DND-41 (cell line): Measurements from ENCODE around the gene CYB5A.

Experiments used
- ATAC-seq: fragments of 200-7000 bp; cut with Tn5 transposase; 3 replicates; pipeline ENCODE4 v1.9.1; 2021; ENCODE audit warnings: low read depth; ENCODE audit not compliant: insufficient read depth
- DNase-seq: peaks from one replicate; pipeline ENCODE4 v3.0.0-alpha.2; 2020
- H2AFZ ChIP-seq: 2 replicates; pipeline ENCODE4 v1.6.0; 2012; ENCODE audit warnings: low read depth, low read length
- H3K27ac ChIP-seq: 2 replicates; pipeline ENCODE4 v1.5.1; 2012; ENCODE audit warnings: low read length, inconsistent platforms
- H3K27me3 ChIP-seq: fragments of 200-600 bp; sonication (generic); 2 replicates; pipeline ENCODE4 v1.6.0; 2012; ENCODE audit warnings: low read length, mild to moderate bottlenecking, inconsistent platforms; ENCODE audit not compliant: insufficient read depth, poor library complexity
- H3K36me3 ChIP-seq: 2 replicates; pipeline ENCODE4 v1.5.1; 2012; ENCODE audit warnings: low read length, inconsistent platforms; ENCODE audit not compliant: insufficient read depth
- H3K4me1 ChIP-seq: 2 replicates; pipeline ENCODE4 v1.5.1; 2012; ENCODE audit warnings: mild to moderate bottlenecking, low read length; ENCODE audit not compliant: insufficient read depth
- H3K4me2 ChIP-seq: 2 replicates; pipeline ENCODE4 v1.6.0; 2012; ENCODE audit warnings: mild to moderate bottlenecking, moderate library complexity, low read length, inconsistent platforms; ENCODE audit not compliant: insufficient read depth
- H3K4me3 ChIP-seq, 2 experiments: fragments of 200-600 bp in 1 of 2; shearing (Covaris generic) in 1 of 2; 2 replicates each; pipeline ENCODE4 v1.5.1; 2012 to 2016; ENCODE audit warnings: inconsistent platforms in 2 of 2, low read length in 2 of 2, mild to moderate bottlenecking in 2 of 2, low read depth in 1 of 2, moderate library complexity in 1 of 2
- H3K79me2 ChIP-seq: 2 replicates; pipeline ENCODE4 v1.6.0; 2012; ENCODE audit warnings: low read length, inconsistent platforms; ENCODE audit not compliant: insufficient read depth
- H3K9ac ChIP-seq: 2 replicates; pipeline ENCODE4 v1.6.0; 2012; ENCODE audit warnings: low read depth, mild to moderate bottlenecking, inconsistent platforms, low read length, moderate library complexity
- H3K9me3 ChIP-seq: 2 replicates; pipeline ENCODE4 v1.5.1; 2012; ENCODE audit warnings: low read length, moderate library complexity, mild to moderate bottlenecking, inconsistent platforms; ENCODE audit not compliant: insufficient read depth, severe bottlenecking
- H4K20me1 ChIP-seq: 2 replicates; pipeline ENCODE4 v1.6.0; 2012; ENCODE audit warnings: low read length; ENCODE audit not compliant: insufficient read depth
- EZH2 ChIP-seq: IDR thresholded peaks from 3 replicates; pipeline ENCODE4 v1.6.1; 2012; ENCODE audit warnings: borderline replicate concordance, low read depth, mild to moderate bottlenecking, moderate library complexity, low read length, inconsistent platforms; ENCODE audit not compliant: severe bottlenecking
- TF ChIP-seq, protein P1 (sequence below): IDR thresholded peaks from 2 replicates; pipeline ENCODE4 v1.5.1; 2012; ENCODE audit warnings: borderline replicate concordance, low read length, moderate library complexity, mild to moderate bottlenecking; ENCODE audit not compliant: poor library complexity, severe bottlenecking; ENCODE audit errors: extremely low read depth

Gene CYB5A

DNA sequence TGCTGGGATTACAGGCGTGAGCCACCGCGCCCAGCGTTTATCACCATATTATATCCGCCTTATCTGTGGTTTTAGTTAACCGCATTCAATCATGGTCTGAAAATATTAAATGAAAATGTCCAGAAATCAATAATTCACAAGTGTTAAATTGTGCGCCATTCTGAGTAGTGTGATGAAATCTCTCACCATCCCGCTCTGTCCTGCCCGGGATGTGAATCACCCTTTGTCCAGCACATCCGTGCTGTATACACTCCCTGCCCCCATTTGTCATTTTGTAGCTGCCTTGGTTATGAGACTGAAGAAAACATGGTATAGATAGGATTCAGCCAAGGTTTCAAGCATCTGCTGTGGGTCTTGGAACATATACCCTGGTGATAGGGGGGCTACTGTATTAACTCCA is 72.7 kb downstream of the CYB5A start:
- ATAC-seq: no peak
- H3K79me2 ChIP-seq: no peaks in the 10 kb centered on the region
- H3K27ac ChIP-seq: no peak overlapping the region
- no peaks in the 10 kb centered on the region for H3K27me3 ChIP-seq
- H3K4me3 ChIP-seq: no peak overlapping the region
- no peaks in the 10 kb centered on the region for H3K4me1 ChIP-seq
- TF ChIP-seq, protein P1, sequence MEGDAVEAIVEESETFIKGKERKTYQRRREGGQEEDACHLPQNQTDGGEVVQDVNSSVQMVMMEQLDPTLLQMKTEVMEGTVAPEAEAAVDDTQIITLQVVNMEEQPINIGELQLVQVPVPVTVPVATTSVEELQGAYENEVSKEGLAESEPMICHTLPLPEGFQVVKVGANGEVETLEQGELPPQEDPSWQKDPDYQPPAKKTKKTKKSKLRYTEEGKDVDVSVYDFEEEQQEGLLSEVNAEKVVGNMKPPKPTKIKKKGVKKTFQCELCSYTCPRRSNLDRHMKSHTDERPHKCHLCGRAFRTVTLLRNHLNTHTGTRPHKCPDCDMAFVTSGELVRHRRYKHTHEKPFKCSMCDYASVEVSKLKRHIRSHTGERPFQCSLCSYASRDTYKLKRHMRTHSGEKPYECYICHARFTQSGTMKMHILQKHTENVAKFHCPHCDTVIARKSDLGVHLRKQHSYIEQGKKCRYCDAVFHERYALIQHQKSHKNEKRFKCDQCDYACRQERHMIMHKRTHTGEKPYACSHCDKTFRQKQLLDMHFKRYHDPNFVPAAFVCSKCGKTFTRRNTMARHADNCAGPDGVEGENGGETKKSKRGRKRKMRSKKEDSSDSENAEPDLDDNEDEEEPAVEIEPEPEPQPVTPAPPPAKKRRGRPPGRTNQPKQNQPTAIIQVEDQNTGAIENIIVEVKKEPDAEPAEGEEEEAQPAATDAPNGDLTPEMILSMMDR: no peak
- no peak for TF ChIP-seq EZH2
- H3K9me3 ChIP-seq: no peaks in the 10 kb centered on the region
- no peak overlapping the region for H3K9ac ChIP-seq
- H3K36me3 ChIP-seq: no peaks in the 10 kb centered on the region
- no peak overlapping the region for H2AFZ ChIP-seq
- H3K4me2 ChIP-seq: no peak overlapping the region
- H4K20me1 ChIP-seq: no peaks in the 10 kb centered on the region
- no peak for DNase-seq

DNA sequence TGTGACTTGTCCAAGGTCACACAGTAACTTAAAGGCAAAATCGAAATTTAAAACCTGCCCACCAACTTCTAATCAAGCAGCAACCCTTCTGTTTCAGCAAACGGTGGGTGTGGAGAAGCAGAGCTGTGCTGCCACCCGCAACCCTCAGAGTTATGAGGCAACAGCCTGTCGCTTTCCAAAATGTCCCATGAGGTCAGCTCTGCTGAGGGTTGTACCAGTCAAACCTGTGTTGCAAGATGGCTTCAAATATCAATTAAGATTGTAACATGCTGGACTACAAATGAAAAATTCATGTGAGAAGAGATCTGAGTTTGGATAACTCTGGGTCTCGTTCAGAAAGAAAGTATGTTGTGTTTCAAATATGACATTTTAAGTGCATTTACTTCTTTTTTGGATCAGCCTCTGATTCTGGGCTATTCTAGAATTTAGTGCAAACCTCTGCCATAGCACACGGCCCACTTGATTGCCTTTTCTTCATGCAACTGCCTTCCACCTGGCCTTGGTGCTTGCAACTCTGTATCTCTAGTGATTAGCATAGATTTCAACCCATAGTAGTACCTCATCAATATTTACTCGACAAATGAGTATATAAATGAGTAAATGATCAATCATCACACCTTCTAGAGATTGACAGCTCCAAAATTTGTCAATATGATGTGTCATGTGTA is 74.2 kb downstream of the CYB5A start:
- H3K4me1 ChIP-seq: no peaks in the 10 kb centered on the region
- no peaks in the 10 kb centered on the region for H3K79me2 ChIP-seq
- no peaks in the 10 kb centered on the region for H3K27me3 ChIP-seq
- no peaks in the 10 kb centered on the region for H4K20me1 ChIP-seq
- TF ChIP-seq, protein P1: no peak
- TF ChIP-seq EZH2: no peak
- ATAC-seq (no peak), DNase-seq (no peak)
- H2AFZ ChIP-seq: no peak overlapping the region
- no peak overlapping the region for H3K27ac ChIP-seq
- no peaks in the 10 kb centered on the region for H3K9me3 ChIP-seq
- H3K4me2 ChIP-seq: no peak overlapping the region
- no peaks in the 10 kb centered on the region for H3K36me3 ChIP-seq
- H3K9ac ChIP-seq: no peak overlapping the region
- no peak overlapping the region for H3K4me3 ChIP-seq

DNA sequence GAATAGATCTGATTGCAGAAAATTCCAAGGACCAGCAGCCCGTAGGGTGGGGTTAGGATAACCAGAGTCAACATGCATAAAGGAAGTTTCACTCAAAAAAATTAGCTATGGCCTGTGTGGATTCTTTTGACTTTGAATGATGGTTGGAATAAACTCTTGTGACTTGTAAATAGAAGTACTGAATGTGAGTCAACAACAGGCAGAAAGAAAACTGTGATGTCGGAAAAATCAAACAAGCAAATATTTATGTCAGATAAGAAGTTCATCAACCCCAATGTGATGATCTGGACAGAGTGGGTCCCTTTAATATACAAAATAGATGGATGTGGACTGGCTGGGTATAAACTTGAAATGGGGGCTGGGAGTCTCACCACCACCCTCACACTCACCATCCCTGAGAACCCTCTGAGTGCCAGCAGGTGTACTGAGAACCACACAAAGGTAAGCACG is 75.1 kb downstream of the CYB5A start:
- no peaks in the 10 kb centered on the region for H3K36me3 ChIP-seq
- H3K27me3 ChIP-seq: no peaks in the 10 kb centered on the region
- ATAC-seq (no peak), DNase-seq (no peak)
- no peak overlapping the region for H3K4me3 ChIP-seq
- H3K4me2 ChIP-seq: no peak overlapping the region
- no peaks in the 10 kb centered on the region for H3K9me3 ChIP-seq
- H4K20me1 ChIP-seq: no peaks in the 10 kb centered on the region
- H3K9ac ChIP-seq: no peak overlapping the region
- no peak overlapping the region for H2AFZ ChIP-seq
- H3K27ac ChIP-seq: no peak overlapping the region
- TF ChIP-seq, protein P1: no peak
- TF ChIP-seq EZH2: no peak
- H3K79me2 ChIP-seq: no peaks in the 10 kb centered on the region
- H3K4me1 ChIP-seq: no peaks in the 10 kb centered on the region
